ENCODE results near the gene CLPSL1. TPM values are rescaled to one million over a fixed set of nuclear protein-coding genes. Genes with fewer than 3 reads are reported as not detected.
A peak's percentile ranks its signal among the peaks of the same experiment; 100 is the strongest.

CLPSL1 gene
- total RNA-seq, 1 experiment from 2014 or later, result not detected

- no peaks in the 10 kb centered on the region for H3K9me3 ChIP-seq (ENCODE audit: control insufficient read depth, insufficient read depth, low read depth, low read length)
- peak within 1 kb of the TSS; percentile 45 to 56 for H3K4me3 ChIP-seq (ENCODE audit: low read depth in 2 of 2, low read length in 2 of 2)
- no peak within 1 kb of the TSS for H3K27ac ChIP-seq (ENCODE audit: low read length)
- no peaks in the 10 kb centered on the region for H3K4me1 ChIP-seq (ENCODE audit: control insufficient read depth, insufficient read depth, low read length)
- BruUV-seq (replicated peaks), result no TSS peak
- no peaks in the 10 kb centered on the region for H3K27me3 ChIP-seq (ENCODE audit: control insufficient read depth, insufficient read depth, low read length)
- no peaks in the 10 kb centered on the region for H3K36me3 ChIP-seq (ENCODE audit: control insufficient read depth, insufficient read depth, low read length)
- intact Hi-C loops (cut with micrococcal nuclease; ENCODE audit: unreplicated experiment) (no loop called here), in situ Hi-C loops (cut with HindIII; ENCODE audit: low pct_unique_long_range_greater_than_20kb, low sequenced_read_pairs) (no loop called here)
- DNase-seq (ENCODE audit: low read depth, low spot score) (no peak), ATAC-seq (peak; percentile 81)
- POLR2A ChIA-PET, result no interaction called here
- no peak for TF ChIP-seq POLR2AphosphoS5 (IDR thresholded peaks at IDR 0.05; ENCODE audit: low read depth, low read length)
- TF ChIP-seq REST (IDR thresholded peaks at IDR 0.05; ENCODE audit: insufficient read depth in 1 of 2, low read depth in 2 of 2, low read length in 1 of 2), result no peak
- peak; percentile 64; the same call in 1 of the 2 replicates for TF ChIP-seq TCF7L2 (IDR thresholded peaks at IDR 0.05; ENCODE audit: low read depth, low read length)
- CTCF ChIA-PET, result no interaction called here
Observed at GRCh38 chr6:35776364-35777215, 4.2 kb upstream of the CLPSL1 start, which contains the start of gene CLPSL2. Gene CLPSL2, plus strand, starts transcription at chr6:35776598. Its CDS starts 21 bp downstream, at chr6:35776619.

- Histone ChIP-seq H3K9me3 (ENCODE audit: control insufficient read depth, insufficient read depth, low read depth, low read length) (no peaks in the 10 kb centered on the region), H3K27me3 (ENCODE audit: control insufficient read depth, insufficient read depth, low read length) (no peaks in the 10 kb centered on the region), H3K36me3 (ENCODE audit: control insufficient read depth, insufficient read depth, low read length) (no peaks in the 10 kb centered on the region), H3K4me1 (ENCODE audit: control insufficient read depth, insufficient read depth, low read length) (no peaks in the 10 kb centered on the region; the same call in 1 of the 2 replicates), H3K27ac (ENCODE audit: low read length) (no peak overlapping the region), H3K4me3 (ENCODE audit: low read depth in 2 of 2, low read length in 2 of 2) (no peak overlapping the region)
- no TSS peak for BruUV-seq (replicated peaks)
- POLR2A ChIA-PET, result no interaction called here
- intact Hi-C loops (cut with micrococcal nuclease; ENCODE audit: unreplicated experiment) (no loop called here), in situ Hi-C loops (cut with HindIII; ENCODE audit: low pct_unique_long_range_greater_than_20kb, low sequenced_read_pairs) (no loop called here)
- CTCF ChIA-PET, result no interaction called here
- DNase-seq (ENCODE audit: low read depth, low spot score) (no peak), ATAC-seq (no peak)
- TF ChIP-seq POLR2AphosphoS5 (IDR thresholded peaks at IDR 0.05; ENCODE audit: low read depth, low read length), result no peak
- TF ChIP-seq TCF7L2 (IDR thresholded peaks at IDR 0.05; ENCODE audit: low read depth, low read length), result no peak
- TF ChIP-seq REST (IDR thresholded peaks at IDR 0.05; ENCODE audit: insufficient read depth in 1 of 2, low read depth in 2 of 2, low read length in 1 of 2), result no peak
- TF ChIP-seq CTCF (IDR thresholded peaks at IDR 0.05), result no peak
- TF ChIP-seq SIN3A (IDR thresholded peaks at IDR 0.05; ENCODE audit: borderline replicate concordance, insufficient read depth, low read depth, low read length), result no peak
Observed at GRCh38 chr6:35777356-35778102, 3.3 kb upstream of the CLPSL1 start.
